Measurements from ENCODE around the gene THSD7A.

DNA sequence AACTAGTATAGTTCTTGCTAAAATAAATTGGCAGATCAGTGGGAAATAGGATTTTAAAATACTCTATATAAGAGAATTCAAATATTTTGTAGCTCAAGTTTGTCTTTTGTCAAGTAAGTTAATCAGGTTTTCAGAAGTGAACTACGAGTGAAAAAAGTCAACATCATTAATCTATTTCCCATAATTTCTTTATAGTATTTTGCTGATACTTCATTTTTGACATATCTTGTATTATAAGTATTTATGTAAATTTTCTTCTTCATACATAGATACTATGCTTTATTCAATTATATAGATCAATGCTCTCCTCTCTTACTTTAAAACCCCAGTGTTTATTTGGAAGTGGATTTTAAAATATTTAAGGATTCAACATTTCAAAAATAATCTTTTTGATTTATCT lies 360.7 kb downstream of the THSD7A start:
- TF ChIP-seq MAFK (IDR thresholded peaks at IDR 0.05; ENCODE audit: low read depth, low read length) (peak; percentile 41; the same call in 1 of the 2 replicates), SMC3 (IDR thresholded peaks at IDR 0.05; ENCODE audit: low read depth, low read length) (no peak)

Measured in IMR-90 (cell line).